GM19099 (cell line): ENCODE results near the gene XPNPEP3.
A peak's percentile ranks its signal among the peaks of the same experiment; 100 is the strongest.

ENCODE experiments used
- POLR2A ChIP-seq: IDR thresholded peaks from 3 replicates; pipeline ENCODE4 v1.6.1; 2011; ENCODE audit warnings: low read depth; ENCODE audit not compliant: insufficient read length; ENCODE audit errors: extremely low read depth

XPNPEP3 gene

GRCh38 chr22:40908895-40909294 lies 51.9 kb downstream of the XPNPEP3 start:
- TF ChIP-seq POLR2A, result no peak

GRCh38 chr22:40911772-40912171 lies 54.8 kb downstream of the XPNPEP3 start:
- TF ChIP-seq POLR2A, result no peak

- no peak for TF ChIP-seq POLR2A
Observed at GRCh38 chr22:40919446-40919845, 62.5 kb downstream of the XPNPEP3 start.

- TF ChIP-seq POLR2A, result no peak
Observed at GRCh38 chr22:40920526-40920925, 63.6 kb downstream of the XPNPEP3 start.

GRCh38 chr22:40922484-40923303 lies 65.7 kb downstream of the XPNPEP3 start:
- no peak for TF ChIP-seq POLR2A

- no peak for TF ChIP-seq POLR2A
Observed at GRCh38 chr22:40928657-40929056, 71.7 kb downstream of the XPNPEP3 start.

GRCh38 chr22:40932396-40932795 lies 75.4 kb downstream of the XPNPEP3 start:
- no peak for TF ChIP-seq POLR2A

GRCh38 chr22:40939202-40939601 lies 82.3 kb downstream of the XPNPEP3 start:
- no peak for TF ChIP-seq POLR2A

- peak; percentile 96 for TF ChIP-seq POLR2A
Observed at GRCh38 chr22:40950962-40951794, 94.2 kb downstream of the XPNPEP3 start, which contains the start of gene RBX1. Gene RBX1, plus strand, starts transcription at chr22:40951378. Its CDS starts 21 bp downstream, at chr22:40951399.

GRCh38 chr22:40951795-40952605 lies 95.1 kb downstream of the XPNPEP3 start:
- TF ChIP-seq POLR2A, result no peak

GRCh38 chr22:40953471-40953870 lies 96.5 kb downstream of the XPNPEP3 start:
- no peak for TF ChIP-seq POLR2A

GRCh38 chr22:40954113-40954512 lies 97.2 kb downstream of the XPNPEP3 start:
- TF ChIP-seq POLR2A, result no peak

- no peak for TF ChIP-seq POLR2A
Observed at GRCh38 chr22:40955571-40955970, 98.6 kb downstream of the XPNPEP3 start.

GRCh38 chr22:40957601-40958000 lies 100.7 kb downstream of the XPNPEP3 start:
- TF ChIP-seq POLR2A, result no peak

- TF ChIP-seq POLR2A, result no peak
Observed at GRCh38 chr22:40958299-40958698, 101.4 kb downstream of the XPNPEP3 start.

GRCh38 chr22:40960145-40960544 lies 103.2 kb downstream of the XPNPEP3 start:
- TF ChIP-seq POLR2A, result no peak
